Vagina (tissue), 2 donors: Measurements from ENCODE around the gene GIGYF2. TPM values are rescaled to one million over a fixed set of nuclear protein-coding genes. Genes with fewer than 3 reads are reported as not detected.
A peak's percentile ranks its signal among the peaks of the same experiment; 100 is the strongest.

Experiments used
- DNase-seq, 2 donors: peaks; one replicate each; pipeline ENCODE4 v3.0.0-alpha.2; 2017; ENCODE audit errors: extremely low spot score in 2 of 2
- H3K27ac ChIP-seq: fragments of 200-600 bp; sonication (generic); one replicate; pipeline ENCODE4 v1.5.1; 2019
- H3K27me3 ChIP-seq: fragments of 200-600 bp; sonication (generic); one replicate; pipeline ENCODE4 v1.5.1; 2019
- H3K36me3 ChIP-seq, 2 donors: fragments of 200-600 bp; sonication (generic); one replicate each; pipeline ENCODE4 v1.5.1; 2017 to 2019
- H3K4me1 ChIP-seq: fragments of 200-600 bp; sonication (generic); one replicate; pipeline ENCODE4 v1.5.1; 2019
- H3K4me3 ChIP-seq, 2 donors: fragments of 200-600 bp; sonication (generic); 1 replicate in 1 of 2; 2 replicates in 1 of 2; pipeline ENCODE4 v1.5.1; 2016 to 2019
- H3K9me3 ChIP-seq: fragments of 200-600 bp; sonication (generic); one replicate; pipeline ENCODE4 v1.5.1; 2019
- CTCF ChIP-seq, 3 experiments: fragments of 450-650 bp in 2 of 3; fragments of 200-600 bp in 1 of 3; sonication (generic) in 1 of 3; IDR thresholded peaks; one replicate each; pipeline ENCODE4 v1.5.1; 2017 to 2019; ENCODE audit warnings: antibody characterized with exemption in 3 of 3, mild to moderate bottlenecking in 2 of 3, moderate library complexity in 2 of 3
- POLR2A ChIP-seq, 2 donors: fragments of 450-650 bp; IDR thresholded peaks; one replicate each; pipeline ENCODE4 v1.6.1; 2017; ENCODE audit warnings: antibody characterized with exemption in 2 of 2, mild to moderate bottlenecking in 2 of 2, moderate library complexity in 2 of 2
- POLR2AphosphoS5 ChIP-seq, 2 donors: sonication (generic); formaldehyde crosslinking; IDR thresholded peaks; one replicate each; pipeline ENCODE4 v1.9.0; 2017; ENCODE audit warnings: antibody characterized with exemption in 2 of 2, mild to moderate bottlenecking in 2 of 2, low read depth in 1 of 2; ENCODE audit not compliant: insufficient read depth in 1 of 2
- intact Hi-C: fragments of 100-400 bp; cut with DNase I; formaldehyde crosslinking; loops from one replicate; pipeline ENCODE4 v1.15.1; 2023
- total RNA-seq: library from RNA; depleted of rRNA; stranded (reverse); fragments of >200 nt; gene quantifications from one replicate; pipeline ENCODE4 v1.2.3, GENCODE V29; 2016

The GIGYF2 gene
- total RNA-seq, 1 donor from 2014 or later: 69.0 TPM

DNA sequence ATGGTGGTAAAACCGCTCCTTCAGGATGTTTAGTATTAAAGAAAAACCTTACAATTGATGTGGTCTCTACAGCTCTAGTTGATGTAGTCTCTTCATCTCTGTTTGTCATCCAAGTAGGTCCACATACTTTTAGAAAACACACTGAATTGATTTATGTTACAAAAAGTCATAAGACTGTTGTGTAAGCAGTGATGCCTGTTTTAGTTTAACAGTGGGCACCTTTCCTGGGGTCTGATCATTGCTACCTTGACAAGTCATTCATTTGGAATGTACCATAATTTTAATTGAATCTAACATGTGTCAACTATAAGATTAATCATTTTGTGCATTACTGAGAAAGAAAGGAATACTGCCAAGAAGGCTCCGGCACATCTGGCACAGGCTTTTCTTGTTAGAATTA lies 34.3 kb downstream of the GIGYF2 start:
- no peak overlapping the region for H3K4me3 ChIP-seq
- no peak for DNase-seq
- H3K36me3 ChIP-seq: no peaks in the 10 kb centered on the region
- H3K4me1 ChIP-seq: peaks cover 20% of the 10 kb centered on the region
- no peak for TF ChIP-seq CTCF (IDR thresholded peaks at IDR 0.05)
- TF ChIP-seq POLR2AphosphoS5 (IDR thresholded peaks at IDR 0.05; ENCODE audit: insufficient read depth in 1 of 2, low read depth in 1 of 2): no peak
- no peak for TF ChIP-seq POLR2A (IDR thresholded peaks at IDR 0.05)
- no peaks in the 10 kb centered on the region for H3K27me3 ChIP-seq
- H3K9me3 ChIP-seq: no peaks in the 10 kb centered on the region
- peak overlapping the region; percentile 48 for H3K27ac ChIP-seq
- intact Hi-C loops: no loop called here

DNA sequence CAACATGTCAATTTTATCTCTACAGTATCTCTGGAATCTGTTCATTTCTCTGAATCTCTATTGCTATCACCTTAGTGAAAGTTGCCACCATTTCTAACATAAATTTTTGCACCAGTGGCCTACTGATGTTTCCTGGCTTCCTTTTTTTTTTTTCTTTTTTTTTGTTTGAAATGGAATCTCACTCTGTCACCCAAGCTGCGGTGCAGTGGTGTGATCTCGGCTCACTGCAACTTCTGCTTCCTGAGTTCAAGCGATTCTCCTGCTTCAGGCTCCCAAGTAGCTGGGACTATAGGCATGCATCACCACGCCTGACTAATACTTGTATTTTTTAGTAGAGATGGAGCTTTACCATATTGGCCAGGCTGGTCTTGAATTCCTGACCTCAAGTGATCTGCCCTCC lies 44.2 kb downstream of the GIGYF2 start:
- intact Hi-C loops: no loop called here
- no peak for DNase-seq
- peaks cover 0 to 10% of the 10 kb centered on the region in 2 donors for H3K36me3 ChIP-seq
- no peaks in the 10 kb centered on the region for H3K4me1 ChIP-seq
- TF ChIP-seq CTCF (IDR thresholded peaks at IDR 0.05): no peak
- no peak for TF ChIP-seq POLR2AphosphoS5 (IDR thresholded peaks at IDR 0.05; ENCODE audit: insufficient read depth in 1 of 2, low read depth in 1 of 2)
- TF ChIP-seq POLR2A (IDR thresholded peaks at IDR 0.05): no peak
- no peaks in the 10 kb centered on the region for H3K9me3 ChIP-seq
- H3K27ac ChIP-seq: no peak overlapping the region
- H3K4me3 ChIP-seq: no peak overlapping the region
- H3K27me3 ChIP-seq: no peaks in the 10 kb centered on the region

DNA sequence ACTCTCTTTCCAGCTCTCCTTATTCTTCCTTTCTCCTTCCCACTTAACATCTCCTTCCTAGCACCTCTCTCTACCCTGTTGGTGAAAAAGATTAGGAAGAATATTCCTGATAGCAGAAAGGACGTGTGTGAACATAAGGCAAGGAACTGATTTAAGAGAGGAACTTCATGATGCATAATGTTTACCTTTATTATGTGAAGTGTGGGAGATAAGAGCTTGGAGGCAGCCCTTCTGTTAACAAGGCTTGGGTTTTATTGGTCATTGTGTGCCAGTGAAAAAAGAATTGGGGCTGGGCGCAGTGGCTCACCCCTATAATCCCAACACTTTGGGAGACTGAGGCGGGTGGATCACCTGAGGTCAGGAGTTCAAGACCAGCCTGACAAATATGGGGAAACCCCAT lies 44.8 kb downstream of the GIGYF2 start:
- intact Hi-C loops: no loop called here
- Histone ChIP-seq H3K27ac (no peak overlapping the region), H3K9me3 (no peaks in the 10 kb centered on the region), H3K4me1 (no peaks in the 10 kb centered on the region), H3K36me3 (peaks cover 0 to 10% of the 10 kb centered on the region in 2 donors), H3K27me3 (no peaks in the 10 kb centered on the region), H3K4me3 (no peak overlapping the region)
- DNase-seq: no peak
- TF ChIP-seq POLR2A (IDR thresholded peaks at IDR 0.05) (no peak), CTCF (IDR thresholded peaks at IDR 0.05) (no peak), POLR2AphosphoS5 (IDR thresholded peaks at IDR 0.05; ENCODE audit: insufficient read depth in 1 of 2, low read depth in 1 of 2) (no peak)

DNA sequence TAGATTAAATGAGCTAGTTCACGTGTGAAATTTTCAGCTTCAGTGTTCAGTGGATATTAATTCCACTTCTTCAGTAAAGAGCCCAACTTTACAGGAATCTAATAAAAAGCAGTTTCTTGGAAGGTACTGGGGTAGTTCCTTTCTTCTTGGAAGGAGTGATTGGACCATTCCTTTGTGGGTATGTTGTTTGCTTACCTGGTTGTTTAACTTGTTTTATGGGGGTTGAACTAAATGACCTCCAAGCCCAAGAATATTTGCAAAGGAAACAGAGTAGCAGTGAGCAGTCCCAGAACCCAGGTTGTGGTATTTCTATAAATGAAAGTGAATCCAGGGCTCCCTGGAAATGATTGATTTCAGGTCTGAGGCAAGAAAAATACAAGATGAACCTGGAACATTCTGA lies 47.8 kb downstream of the GIGYF2 start:
- TF ChIP-seq POLR2A (IDR thresholded peaks at IDR 0.05) (no peak), CTCF (IDR thresholded peaks at IDR 0.05) (no peak), POLR2AphosphoS5 (IDR thresholded peaks at IDR 0.05; ENCODE audit: insufficient read depth in 1 of 2, low read depth in 1 of 2) (no peak)
- intact Hi-C loops: no loop called here

DNA sequence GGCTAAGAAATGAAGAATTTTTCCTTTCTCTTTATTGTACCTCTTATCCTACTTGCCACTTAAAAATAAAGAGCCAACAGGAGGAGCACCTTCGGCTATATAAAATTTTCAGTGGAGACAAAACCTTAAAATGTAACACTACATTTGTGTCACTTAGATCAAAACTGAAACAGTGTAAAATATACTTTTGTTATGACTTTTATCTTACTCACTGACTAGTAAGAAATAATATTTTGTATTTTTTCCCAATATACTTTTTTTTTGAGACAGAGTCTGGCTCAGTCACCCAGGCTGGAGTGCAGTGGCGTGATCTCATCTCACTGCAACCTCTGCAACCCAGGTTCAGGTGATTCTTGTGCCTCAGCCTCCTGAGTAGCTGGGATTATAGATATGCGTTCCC lies 50.9 kb downstream of the GIGYF2 start:
- H3K4me1 ChIP-seq: no peaks in the 10 kb centered on the region
- H3K27ac ChIP-seq: no peak overlapping the region
- no peaks in the 10 kb centered on the region for H3K9me3 ChIP-seq
- H3K36me3 ChIP-seq: peaks cover 0 to 35% of the 10 kb centered on the region in 2 donors
- no peaks in the 10 kb centered on the region for H3K27me3 ChIP-seq
- no peak for TF ChIP-seq POLR2AphosphoS5 (IDR thresholded peaks at IDR 0.05; ENCODE audit: insufficient read depth in 1 of 2, low read depth in 1 of 2)
- TF ChIP-seq CTCF (IDR thresholded peaks at IDR 0.05): no peak
- no peak for TF ChIP-seq POLR2A (IDR thresholded peaks at IDR 0.05)
- DNase-seq: no peak
- H3K4me3 ChIP-seq: no peak overlapping the region
- intact Hi-C loops: no loop called here

More for the DNA sequence above, 47.8 kb downstream of the GIGYF2 start:
- Histone ChIP-seq H3K4me3 (no peak overlapping the region), H3K9me3 (no peaks in the 10 kb centered on the region), H3K36me3 (peaks cover 0 to 22% of the 10 kb centered on the region in 2 donors), H3K27ac (no peak overlapping the region), H3K4me1 (no peaks in the 10 kb centered on the region), H3K27me3 (no peaks in the 10 kb centered on the region)
- DNase-seq: no peak
